Urinary bladder (tissue), 4 donors: Measurements from ENCODE around the gene ALDH9A1. TPM values are rescaled to one million over a fixed set of nuclear protein-coding genes. Genes with fewer than 3 reads are reported as not detected.
"Not testable (repeated sequence)": the region's sequence is repeated elsewhere in the genome, so short reads cannot be mapped to it uniquely, and the experiment has no call there.

Experiments
- DNase-seq: peaks from one replicate; pipeline ENCODE4 v3.0.0-alpha.2; 2015; ENCODE audit errors: extremely low spot score
- H3K27ac ChIP-seq: one replicate; pipeline ENCODE4 v1.5.1; 2013; ENCODE audit warnings: low read depth, mild to moderate bottlenecking, moderate library complexity
- H3K36me3 ChIP-seq: one replicate; pipeline ENCODE4 v1.6.1; 2013; ENCODE audit warnings: mild to moderate bottlenecking, moderate library complexity; ENCODE audit not compliant: insufficient read depth
- H3K4me1 ChIP-seq: one replicate; pipeline ENCODE4 v1.6.1; 2013; ENCODE audit warnings: mild to moderate bottlenecking, moderate library complexity; ENCODE audit not compliant: insufficient read depth
- H3K4me3 ChIP-seq: one replicate; pipeline ENCODE4 v1.5.1; 2013; ENCODE audit warnings: low read depth, low read length
- WGBS: extraction: QIAGEN DNeasy Blood & Tissue Kit; methylation state at CpG from one replicate; pipeline ENCODE4 v1.1.7; 2013; 5-methylcytosine and 5-hydroxymethylcytosine counted together
- polyA plus RNA-seq: library from polyadenylated mRNA; stranded (reverse); fragments of 200-250 nt; gene quantifications from one replicate; pipeline ENCODE4 v1.2.3, GENCODE V29; 2013
- total RNA-seq: library from RNA; depleted of rRNA; stranded (reverse); fragments of >200 nt; gene quantifications from one replicate; pipeline ENCODE4 v1.2.3, GENCODE V29; 2014
- donor health status: healthy with polysubstance abuse.
- donor health status: healthy.

Gene ALDH9A1
- total and polyA plus RNA-seq, 2 donors, result 74.1 to 74.5 TPM

DNA sequence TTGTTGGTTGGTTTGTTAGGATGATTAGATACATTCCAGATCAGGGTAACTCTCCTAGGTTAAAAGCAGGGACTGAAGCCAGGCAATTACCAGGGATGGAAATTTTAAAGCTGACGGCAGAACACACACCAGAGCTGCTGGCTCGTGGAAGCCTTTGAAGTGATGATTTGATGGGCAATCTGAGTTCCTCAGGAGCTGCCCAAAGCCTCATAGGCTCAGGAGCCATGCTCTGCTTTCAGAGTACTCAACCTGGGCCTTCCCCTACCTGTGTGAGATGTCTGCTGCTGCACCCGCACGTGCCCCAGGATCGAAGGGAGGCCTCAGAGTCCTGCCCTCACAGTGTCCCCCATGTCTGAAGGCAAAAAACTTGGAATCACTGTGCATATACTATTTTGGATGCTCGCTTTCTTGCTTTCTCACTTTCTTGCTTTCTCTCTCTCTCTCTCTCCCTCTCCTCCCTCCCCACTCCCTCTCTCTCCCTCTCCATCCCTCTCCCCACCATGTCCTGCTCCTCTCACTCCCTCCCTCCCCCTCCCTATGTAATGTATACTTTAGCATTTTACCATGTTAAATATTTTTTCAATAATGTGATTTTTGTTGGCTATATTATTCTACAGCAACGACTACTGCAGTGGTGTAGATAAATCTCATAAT lies 49.3 kb downstream of the ALDH9A1 start:
- no peak for DNase-seq
- no peaks in the 10 kb centered on the region for H3K36me3 ChIP-seq
- 76% methylated on average over 7 of the region's 7 CpGs for WGBS
- no peak overlapping the region for H3K27ac ChIP-seq
- no peaks in the 10 kb centered on the region for H3K4me1 ChIP-seq
- H3K4me3 ChIP-seq, result no peak overlapping the region

DNA sequence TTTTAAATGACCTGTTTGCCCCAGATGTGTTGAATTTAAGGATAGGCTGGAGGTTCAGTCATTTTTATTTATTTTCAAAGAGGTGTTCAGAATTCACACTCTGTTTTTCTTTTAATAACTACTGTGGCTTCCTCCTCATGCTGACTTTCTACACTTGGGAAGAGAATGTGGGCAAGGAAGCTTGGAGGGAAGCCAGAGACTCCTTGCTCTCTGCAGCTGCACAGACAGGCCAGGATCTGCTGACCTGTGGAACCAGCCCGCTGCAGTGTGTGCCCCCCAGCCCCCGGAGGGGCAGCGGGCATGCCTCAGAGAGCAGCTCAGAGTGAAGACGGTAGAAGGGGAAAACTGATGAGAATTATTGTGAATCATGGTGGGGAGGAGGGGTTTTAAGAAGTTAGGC lies 50.4 kb downstream of the ALDH9A1 start:
- H3K36me3 ChIP-seq, result no peaks in the 10 kb centered on the region
- DNase-seq, result no peak
- 87% methylated on average over 4 of the region's 4 CpGs for WGBS
- H3K27ac ChIP-seq, result no peak overlapping the region
- no peak overlapping the region for H3K4me3 ChIP-seq
- H3K4me1 ChIP-seq, result no peaks in the 10 kb centered on the region

- no peak overlapping the region for H3K4me3 ChIP-seq
- no peak for DNase-seq
- H3K4me1 ChIP-seq, result no peaks in the 10 kb centered on the region
- no peaks in the 10 kb centered on the region for H3K36me3 ChIP-seq
- H3K27ac ChIP-seq, result no peak overlapping the region
Observed at GRCh38 chr1:165647517-165647916, 50.8 kb downstream of the ALDH9A1 start.

DNA sequence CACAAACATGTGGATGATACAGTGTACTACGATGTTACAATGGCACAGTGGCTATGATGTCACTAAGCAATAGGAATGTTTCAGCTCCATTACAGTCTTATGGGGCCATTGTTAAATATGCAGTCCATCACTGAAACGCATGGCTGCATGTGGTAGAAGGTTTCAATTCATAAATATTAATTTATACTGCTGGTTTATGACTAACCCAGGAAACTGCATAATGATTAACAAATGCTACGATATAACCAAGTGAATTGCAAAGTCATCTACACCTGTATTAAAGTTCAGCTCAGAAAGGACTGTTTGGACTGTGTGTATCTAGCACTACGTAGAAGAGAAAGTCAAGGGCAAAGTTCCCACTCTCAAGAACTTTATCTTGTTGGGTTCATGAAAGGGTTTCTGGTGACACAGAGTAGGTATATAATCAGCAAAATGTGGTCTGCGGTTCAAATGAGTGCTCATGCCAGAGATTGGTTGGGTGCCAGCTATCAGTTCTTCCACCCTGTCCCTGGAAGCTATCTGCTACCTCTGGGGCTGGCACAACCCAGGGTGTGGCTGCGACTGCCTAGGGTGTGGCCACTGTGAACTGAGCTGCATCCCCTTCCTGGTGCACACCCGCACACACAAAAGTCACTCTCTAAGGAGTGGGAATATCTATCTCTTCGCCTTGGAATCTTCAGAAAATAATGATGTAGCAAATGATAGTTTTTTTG lies 52.6 kb downstream of the ALDH9A1 start:
- no peaks in the 10 kb centered on the region for H3K36me3 ChIP-seq
- H3K4me3 ChIP-seq, result no peak overlapping the region
- H3K4me1 ChIP-seq, result no peaks in the 10 kb centered on the region
- 81% methylated on average over 8 of the region's 8 CpGs for WGBS
- no peak overlapping the region for H3K27ac ChIP-seq
- DNase-seq, result no peak

DNA sequence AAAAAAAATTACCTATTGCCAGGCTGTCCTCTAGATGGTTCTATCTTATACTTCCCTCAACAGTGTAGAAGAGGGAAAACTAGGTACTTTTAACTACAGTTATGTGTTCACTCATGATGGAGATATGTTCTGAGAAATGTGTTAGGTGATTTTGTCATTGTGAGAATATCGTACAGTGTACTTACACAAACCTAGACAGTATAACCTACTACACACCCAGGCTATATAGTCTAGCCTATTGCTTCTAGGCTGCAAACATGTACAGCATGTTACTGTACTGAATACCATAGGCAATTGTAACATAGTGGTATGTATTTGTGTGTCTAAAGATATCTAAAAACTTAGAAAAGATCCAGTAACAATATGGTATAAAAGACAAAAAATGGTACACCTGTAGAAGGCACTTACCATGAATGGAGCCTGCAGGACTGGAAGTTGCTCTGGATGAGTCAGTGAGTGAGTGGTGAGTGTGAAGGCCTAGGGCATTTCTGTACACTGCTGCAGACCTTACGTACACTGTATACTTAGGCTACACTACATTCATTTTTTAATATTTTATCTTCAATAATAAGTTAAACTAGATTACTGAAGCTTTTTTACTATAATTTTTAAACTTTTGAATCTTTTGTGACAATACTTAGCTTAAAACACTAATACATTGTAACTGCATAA lies 54.2 kb downstream of the ALDH9A1 start:
- DNase-seq, result no peak
- Histone ChIP-seq H3K27ac (no peak overlapping the region), H3K4me3 (no peak overlapping the region), H3K4me1 (no peaks in the 10 kb centered on the region), H3K36me3 (no peaks in the 10 kb centered on the region)
- 69% methylated on average over 2 of the region's 2 CpGs for WGBS

- no peaks in the 10 kb centered on the region for H3K4me1 ChIP-seq
- 45% methylated on average over 2 of the region's 2 CpGs for WGBS
- H3K27ac ChIP-seq, result no peak overlapping the region
- H3K4me3 ChIP-seq, result no peak overlapping the region
- DNase-seq, result no peak
- H3K36me3 ChIP-seq, result no peaks in the 10 kb centered on the region
Observed at GRCh38 chr1:165641231-165641987, 57.0 kb downstream of the ALDH9A1 start.

GRCh38 chr1:165639821-165640623 lies 58.3 kb downstream of the ALDH9A1 start:
- no peak overlapping the region for H3K4me3 ChIP-seq
- no peak overlapping the region for H3K27ac ChIP-seq
- H3K4me1 ChIP-seq, result no peaks in the 10 kb centered on the region
- WGBS, result 98% methylated on average over 1 of the region's 1 CpG
- DNase-seq, result no peak
- no peaks in the 10 kb centered on the region for H3K36me3 ChIP-seq

DNA sequence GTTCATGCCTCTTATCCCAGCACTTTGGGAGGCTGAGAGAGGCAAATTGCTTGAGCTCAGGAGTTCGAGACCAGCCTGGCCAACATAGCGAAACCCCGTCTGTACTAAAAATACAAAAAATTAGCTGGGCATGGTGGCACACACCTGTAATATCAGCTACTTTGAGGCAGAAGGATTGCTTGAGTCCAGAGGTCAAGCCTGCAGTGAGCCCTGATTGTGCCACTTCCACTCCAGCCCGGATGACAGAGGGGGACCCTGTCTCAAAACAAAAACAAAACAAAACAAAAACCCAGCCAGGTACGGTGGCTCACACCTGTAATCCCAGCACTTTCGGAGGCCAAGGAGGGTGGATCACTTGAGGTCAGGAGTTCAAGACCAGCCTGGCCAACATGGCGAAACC lies 60.2 kb downstream of the ALDH9A1 start:
- not testable (repeated sequence) for H3K36me3 ChIP-seq, DNase-seq, H3K4me1 ChIP-seq, H3K4me3 ChIP-seq, H3K27ac ChIP-seq
- WGBS, result 91% methylated on average over 7 of the region's 7 CpGs

- Histone ChIP-seq H3K27ac (no peak overlapping the region), H3K4me1 (peaks cover 1% of the 10 kb centered on the region), H3K36me3 (no peaks in the 10 kb centered on the region), H3K4me3 (no peak overlapping the region)
- WGBS, result 59% methylated on average over 1 of the region's 1 CpG
- DNase-seq, result no peak
Observed at GRCh38 chr1:165637427-165637826, 60.9 kb downstream of the ALDH9A1 start.

DNA sequence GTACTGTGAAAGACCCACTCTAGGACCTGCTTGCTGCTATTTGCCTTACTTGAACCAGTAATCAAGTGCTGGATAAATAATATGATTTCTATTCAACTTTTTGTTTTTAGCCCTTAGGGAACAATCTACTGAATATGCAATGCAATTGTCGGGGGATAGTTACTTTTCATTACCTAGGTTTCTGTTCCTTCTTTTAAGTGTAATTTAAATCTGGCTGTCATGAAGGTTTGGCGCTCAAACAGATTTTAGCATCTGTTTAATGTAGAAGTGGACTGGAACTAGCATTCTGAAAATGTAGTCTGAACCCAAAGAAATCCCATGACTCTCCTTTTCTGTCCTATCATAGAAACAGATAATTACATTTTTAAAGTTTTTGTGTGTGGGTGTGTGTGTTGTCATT lies 62.5 kb downstream of the ALDH9A1 start:
- Histone ChIP-seq H3K27ac (no peak overlapping the region), H3K4me1 (peaks cover 1% of the 10 kb centered on the region), H3K36me3 (no peaks in the 10 kb centered on the region), H3K4me3 (no peak overlapping the region)
- WGBS, result 48% methylated on average over 2 of the region's 2 CpGs
- no peak for DNase-seq

DNA sequence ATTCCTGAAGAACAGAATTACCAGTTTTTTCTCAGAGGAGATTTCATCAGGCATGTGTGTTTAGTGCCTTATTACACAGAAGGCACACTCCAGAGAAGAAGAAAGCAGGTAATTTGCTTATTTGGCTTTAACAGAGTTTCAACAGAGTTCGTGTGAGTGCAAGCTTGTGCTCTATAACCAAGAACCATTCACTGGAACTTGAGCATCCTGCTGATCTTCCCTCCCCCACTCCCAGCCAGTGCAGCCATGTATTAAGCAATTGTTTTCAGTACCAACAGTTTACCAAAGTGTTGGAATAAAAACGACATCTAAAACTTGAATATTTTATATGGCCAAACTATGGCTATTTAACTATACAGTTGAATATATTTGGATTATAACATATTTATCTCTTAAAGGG lies 63.0 kb downstream of the ALDH9A1 start:
- DNase-seq, result no peak
- no peak overlapping the region for H3K27ac ChIP-seq
- peaks cover 1% of the 10 kb centered on the region for H3K4me1 ChIP-seq
- WGBS, result 50% methylated on average over 2 of the region's 2 CpGs
- no peak overlapping the region for H3K4me3 ChIP-seq
- no peaks in the 10 kb centered on the region for H3K36me3 ChIP-seq

DNA sequence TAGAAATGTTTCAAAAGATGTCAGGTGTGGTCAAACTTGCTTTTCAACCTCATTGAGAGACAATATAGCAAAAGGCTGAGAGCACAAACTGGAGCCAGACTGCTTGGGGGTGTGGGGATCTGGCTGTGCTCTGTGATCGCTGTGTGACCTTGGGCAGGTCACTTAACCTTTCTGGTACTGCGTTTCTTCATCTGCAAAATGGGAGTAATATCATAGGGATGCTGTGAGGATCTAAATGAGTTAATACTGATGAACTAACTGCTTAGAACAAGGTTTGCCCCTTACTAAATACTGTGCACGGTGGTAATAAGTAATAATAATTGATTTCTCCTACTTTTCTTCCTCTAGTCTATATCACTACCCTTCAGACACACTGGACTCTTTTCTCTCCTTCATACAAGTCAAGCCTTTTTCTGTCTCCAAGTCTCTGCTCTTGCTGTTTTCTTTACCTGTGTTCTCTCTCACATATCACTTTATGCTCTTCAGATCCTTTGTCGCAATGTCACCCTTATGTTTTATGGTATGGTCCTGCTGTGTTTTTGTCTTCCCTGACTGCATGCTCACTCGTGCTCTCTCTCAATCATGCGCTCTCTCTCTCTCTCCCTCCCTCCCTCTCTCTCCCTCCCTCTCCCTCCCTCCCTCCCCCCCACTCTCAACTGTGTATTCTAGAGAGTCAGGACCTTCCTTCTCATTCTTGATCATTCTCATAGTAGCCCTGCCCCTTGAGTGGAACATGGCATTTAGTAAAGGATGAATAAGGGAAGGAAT lies 64.0 kb downstream of the ALDH9A1 start:
- H3K4me1 ChIP-seq, result peaks cover 1% of the 10 kb centered on the region
- H3K27ac ChIP-seq, result no peak overlapping the region
- no peak for DNase-seq
- H3K4me3 ChIP-seq, result no peak overlapping the region
- no peaks in the 10 kb centered on the region for H3K36me3 ChIP-seq
- WGBS, result 83% methylated on average over 6 of the region's 6 CpGs
